Urinary bladder (tissue), 4 donors: ENCODE data around the gene FAM20C. TPM values are rescaled to one million over a fixed set of nuclear protein-coding genes. Genes with fewer than 3 reads are reported as not detected.
"Not testable (repeated sequence)": the region's sequence is repeated elsewhere in the genome, so short reads cannot be mapped to it uniquely, and the experiment has no call there.

Experiments
- DNase-seq: peaks from one replicate; pipeline ENCODE4 v3.0.0-alpha.2; 2015; ENCODE audit errors: extremely low spot score
- H3K27ac ChIP-seq: one replicate; pipeline ENCODE4 v1.5.1; 2013; ENCODE audit warnings: low read depth, mild to moderate bottlenecking, moderate library complexity
- H3K36me3 ChIP-seq: one replicate; pipeline ENCODE4 v1.6.1; 2013; ENCODE audit warnings: mild to moderate bottlenecking, moderate library complexity; ENCODE audit not compliant: insufficient read depth
- H3K4me1 ChIP-seq: one replicate; pipeline ENCODE4 v1.6.1; 2013; ENCODE audit warnings: mild to moderate bottlenecking, moderate library complexity; ENCODE audit not compliant: insufficient read depth
- H3K4me3 ChIP-seq: one replicate; pipeline ENCODE4 v1.5.1; 2013; ENCODE audit warnings: low read depth, low read length
- WGBS: extraction: QIAGEN DNeasy Blood & Tissue Kit; methylation state at CpG from one replicate; pipeline ENCODE4 v1.1.7; 2013; 5-methylcytosine and 5-hydroxymethylcytosine counted together
- polyA plus RNA-seq: library from polyadenylated mRNA; stranded (reverse); fragments of 200-250 nt; gene quantifications from one replicate; pipeline ENCODE4 v1.2.3, GENCODE V29; 2013
- total RNA-seq: library from RNA; depleted of rRNA; stranded (reverse); fragments of >200 nt; gene quantifications from one replicate; pipeline ENCODE4 v1.2.3, GENCODE V29; 2014
- donor health status: healthy with polysubstance abuse.
- donor health status: healthy.

FAM20C gene
- total and polyA plus RNA-seq, 2 donors, result 13.3 to 86.5 TPM

DNA sequence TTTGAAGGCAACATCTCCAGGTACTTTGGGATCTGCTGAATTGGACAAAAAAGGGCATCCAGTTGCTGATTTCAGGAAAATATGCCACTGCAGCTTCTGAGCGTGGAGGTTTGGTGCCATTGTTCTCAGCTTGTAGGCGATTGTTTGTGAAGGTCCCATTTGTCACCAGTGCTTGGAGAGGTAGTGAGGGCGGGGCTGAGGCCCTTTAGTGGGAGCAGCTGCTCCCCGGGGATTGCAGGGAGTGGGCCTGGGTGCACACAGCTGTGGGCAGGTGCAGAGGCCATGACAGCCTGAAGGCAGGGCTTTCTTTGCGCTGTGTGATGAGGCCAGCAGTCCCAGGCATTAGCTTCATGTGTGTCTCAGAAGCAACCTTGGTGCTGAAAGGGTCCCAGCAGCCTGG lies 3.9 kb downstream of the FAM20C start:
- DNase-seq, result no peak
- H3K4me1 ChIP-seq, result no peaks in the 10 kb centered on the region
- no peak overlapping the region for H3K4me3 ChIP-seq
- no peak overlapping the region for H3K27ac ChIP-seq
- 89% methylated on average over 5 of the region's 5 CpGs for WGBS
- H3K36me3 ChIP-seq, result no peaks in the 10 kb centered on the region

- no peak for DNase-seq
- H3K27ac ChIP-seq, result no peak overlapping the region
- H3K4me1 ChIP-seq, result no peaks in the 10 kb centered on the region
- 75% methylated on average over 13 of the region's 13 CpGs for WGBS
- H3K4me3 ChIP-seq, result no peak overlapping the region
- no peaks in the 10 kb centered on the region for H3K36me3 ChIP-seq
Observed at GRCh38 chr7:196778-197321, 4.5 kb downstream of the FAM20C start.

- DNase-seq, result no peak
- 88% methylated on average over 22 of the region's 22 CpGs for WGBS
- Histone ChIP-seq H3K4me1 (no peaks in the 10 kb centered on the region), H3K4me3 (no peak overlapping the region), H3K36me3 (no peaks in the 10 kb centered on the region), H3K27ac (no peak overlapping the region)
Observed at GRCh38 chr7:197413-198335, 5.3 kb downstream of the FAM20C start.

- 77% methylated on average over 17 of the region's 17 CpGs for WGBS
- H3K4me3 ChIP-seq, result no peak overlapping the region
- no peaks in the 10 kb centered on the region for H3K36me3 ChIP-seq
- no peaks in the 10 kb centered on the region for H3K4me1 ChIP-seq
- DNase-seq, result no peak
- H3K27ac ChIP-seq, result no peak overlapping the region
Observed at GRCh38 chr7:199483-200249, 7.3 kb downstream of the FAM20C start.

DNA sequence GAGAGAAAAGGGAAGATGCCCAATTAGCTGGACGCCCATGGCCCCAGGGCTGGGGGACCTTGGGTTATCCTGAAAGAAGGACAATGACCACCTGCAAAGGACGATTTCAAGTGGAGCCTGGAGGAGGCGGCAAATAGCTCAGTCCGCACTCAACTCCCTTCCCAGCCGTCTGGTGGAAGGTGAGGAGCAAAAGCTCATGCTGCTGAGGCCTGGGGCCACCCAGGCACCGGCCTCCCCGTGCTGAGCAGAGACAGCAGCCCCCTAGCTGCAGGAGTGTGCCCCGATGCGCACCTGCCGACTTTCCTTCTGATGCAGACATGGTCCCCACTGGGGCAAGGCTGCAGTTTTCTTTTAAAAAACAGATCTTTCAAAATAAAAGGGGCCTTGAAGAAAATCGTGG lies 7.9 kb downstream of the FAM20C start:
- H3K27ac ChIP-seq, result no peak overlapping the region
- 87% methylated on average over 11 of the region's 11 CpGs for WGBS
- no peak overlapping the region for H3K4me3 ChIP-seq
- no peaks in the 10 kb centered on the region for H3K36me3 ChIP-seq
- H3K4me1 ChIP-seq, result no peaks in the 10 kb centered on the region
- DNase-seq, result no peak

GRCh38 chr7:200704-201103 lies 8.3 kb downstream of the FAM20C start:
- no peak for DNase-seq
- H3K36me3 ChIP-seq, result no peaks in the 10 kb centered on the region
- H3K4me1 ChIP-seq, result no peaks in the 10 kb centered on the region
- no peak overlapping the region for H3K27ac ChIP-seq
- 92% methylated on average over 10 of the region's 10 CpGs for WGBS
- H3K4me3 ChIP-seq, result no peak overlapping the region

- DNase-seq, result no peak
- H3K36me3 ChIP-seq, result no peaks in the 10 kb centered on the region
- H3K4me3 ChIP-seq, result no peak overlapping the region
- no peak overlapping the region for H3K27ac ChIP-seq
- WGBS, result 95% methylated on average over 17 of the region's 17 CpGs
- H3K4me1 ChIP-seq, result peaks cover 2% of the 10 kb centered on the region
Observed at GRCh38 chr7:204326-204725, 12.0 kb downstream of the FAM20C start.

- H3K4me1 ChIP-seq, result peaks cover 2% of the 10 kb centered on the region
- DNase-seq, result no peak
- 94% methylated on average over 49 of the region's 49 CpGs for WGBS
- H3K27ac ChIP-seq, result no peak overlapping the region
- no peaks in the 10 kb centered on the region for H3K36me3 ChIP-seq
- no peak overlapping the region for H3K4me3 ChIP-seq
Observed at GRCh38 chr7:205115-206010, 13.0 kb downstream of the FAM20C start.

- not testable (repeated sequence) for DNase-seq, H3K27ac ChIP-seq, H3K4me3 ChIP-seq, H3K4me1 ChIP-seq, H3K36me3 ChIP-seq
- 93% methylated on average over 31 of the region's 31 CpGs for WGBS
Observed at GRCh38 chr7:206351-206750, 14.0 kb downstream of the FAM20C start.

GRCh38 chr7:207418-208129 lies 15.2 kb downstream of the FAM20C start:
- Histone ChIP-seq H3K36me3 (no peaks in the 10 kb centered on the region), H3K27ac (no peak overlapping the region), H3K4me3 (no peak overlapping the region), H3K4me1 (peaks cover 2% of the 10 kb centered on the region)
- DNase-seq, result no peak
- WGBS, result 91% methylated on average over 39 of the region's 39 CpGs

- no peak overlapping the region for H3K27ac ChIP-seq
- WGBS, result 88% methylated on average over 10 of the region's 10 CpGs
- peaks cover 2% of the 10 kb centered on the region for H3K4me1 ChIP-seq
- H3K4me3 ChIP-seq, result no peak overlapping the region
- no peaks in the 10 kb centered on the region for H3K36me3 ChIP-seq
- no peak for DNase-seq
Observed at GRCh38 chr7:208130-208673, 15.8 kb downstream of the FAM20C start.

GRCh38 chr7:208816-209215 lies 16.4 kb downstream of the FAM20C start:
- 88% methylated on average over 17 of the region's 17 CpGs for WGBS
- Histone ChIP-seq H3K36me3 (no peaks in the 10 kb centered on the region), H3K4me1 (peaks cover 2% of the 10 kb centered on the region), H3K4me3 (no peak overlapping the region), H3K27ac (no peak overlapping the region)
- no peak for DNase-seq
